IMR-90 (cell line): ENCODE results near the gene KCNQ1.

Experiments used
- BHLHE40 ChIP-seq: fragments of 150-350 bp; IDR thresholded peaks from 2 replicates; pipeline ENCODE4 v1.6.1; 2016; ENCODE audit warnings: mild to moderate bottlenecking, low read depth, low read length
- CEBPB ChIP-seq: IDR thresholded peaks from 2 replicates; pipeline ENCODE4 v1.6.1; 2012; ENCODE audit warnings: low read depth, low read length, improper control_type of control experiment
- CTCF ChIP-seq: conservative IDR thresholded peaks from 2 replicates; pipeline ENCODE4 v1.5.1; 2012; ENCODE audit warnings: mild to moderate bottlenecking, low read depth, low read length, improper control_type of control experiment
- ELK1 ChIP-seq: fragments of 150-350 bp; IDR thresholded peaks from 2 replicates; pipeline ENCODE4 v1.6.1; 2016; ENCODE audit warnings: low read depth, mild to moderate bottlenecking, low read length, moderate library complexity, borderline replicate concordance
- MAZ ChIP-seq: IDR thresholded peaks from 2 replicates; pipeline ENCODE4 v1.6.1; 2012; ENCODE audit warnings: low read depth, mild to moderate bottlenecking, low read length, improper control_type of control experiment, moderate library complexity, borderline replicate concordance
- NFE2L2 ChIP-seq: fragments of 150-350 bp; IDR thresholded peaks from 2 replicates; pipeline ENCODE4 v1.6.1; 2016; ENCODE audit warnings: low read depth, mild to moderate bottlenecking, low read length
- POLR2A ChIP-seq: IDR thresholded peaks from 2 replicates; pipeline ENCODE4 v1.6.1; 2012; ENCODE audit warnings: mild to moderate bottlenecking, low read depth, low read length
- RAD21 ChIP-seq: IDR thresholded peaks from 2 replicates; pipeline ENCODE4 v1.6.1; 2012; ENCODE audit warnings: low read length, improper control_type of control experiment
- RCOR1 ChIP-seq: IDR thresholded peaks from 2 replicates; pipeline ENCODE4 v1.6.1; 2012; ENCODE audit warnings: mild to moderate bottlenecking, low read length, improper control_type of control experiment; ENCODE audit not compliant: insufficient replicate concordance
- RFX5 ChIP-seq: IDR thresholded peaks from 2 replicates; pipeline ENCODE4 v1.8.0; 2012; ENCODE audit warnings: low read depth, mild to moderate bottlenecking, low read length, moderate library complexity
- USF2 ChIP-seq: fragments of 150-350 bp; IDR thresholded peaks from 2 replicates; pipeline ENCODE4 v1.6.1; 2017; ENCODE audit warnings: mild to moderate bottlenecking, antibody characterized with exemption, low read length, low read depth

- no peak for TF ChIP-seq CTCF
- no peak for TF ChIP-seq RCOR1
- no peak for TF ChIP-seq ELK1
- TF ChIP-seq MAZ = no peak
- no peak for TF ChIP-seq RFX5
- TF ChIP-seq POLR2A = no peak
- no peak for TF ChIP-seq NFE2L2
- no peak for TF ChIP-seq RAD21
- no peak for TF ChIP-seq USF2
- no peak for TF ChIP-seq BHLHE40
- no peak for TF ChIP-seq CEBPB
These were observed 301.8 kb downstream of the KCNQ1 start for GRCh38 chr11:2746401-2747247.
